Islet of Langerhans (tissue), 1 donor: ENCODE results near the gene SPINK9.
"Not testable (repeated sequence)": the region's sequence is repeated elsewhere in the genome, so short reads cannot be mapped to it uniquely, and the experiment has no call there.

Source experiments
- FAIRE-seq: peaks from one replicate; lab custom pipeline; 2011; peaks lifted over from hg19 to GRCh38; lab: Jason Lieb, UNC

Gene SPINK9, protein sequence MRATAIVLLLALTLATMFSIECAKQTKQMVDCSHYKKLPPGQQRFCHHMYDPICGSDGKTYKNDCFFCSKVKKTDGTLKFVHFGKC

DNA sequence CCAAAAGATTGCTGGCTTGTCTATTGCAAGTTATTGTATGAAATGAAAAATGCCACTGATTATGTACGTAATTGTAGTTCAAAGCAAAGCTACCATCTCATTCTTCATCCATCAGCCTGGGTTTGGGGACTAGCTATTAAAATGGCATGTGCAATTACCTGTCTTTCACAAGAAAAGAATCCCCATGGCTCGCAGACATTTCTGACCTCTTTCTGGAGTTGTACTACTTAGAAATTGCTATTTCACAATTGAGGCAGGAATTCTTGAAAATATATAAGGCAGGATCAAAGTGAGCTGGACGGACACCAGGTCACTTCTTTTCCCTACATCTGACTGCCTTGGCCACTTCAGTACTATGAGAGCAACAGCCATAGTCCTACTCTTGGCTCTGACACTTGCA lies at the start of gene SPINK9:
SPINK9 (plus strand) TSS at position 301 of the 400 bp plus-strand sequence; CDS start at position 356, 55 bp downstream.
- no peak for FAIRE-seq

DNA sequence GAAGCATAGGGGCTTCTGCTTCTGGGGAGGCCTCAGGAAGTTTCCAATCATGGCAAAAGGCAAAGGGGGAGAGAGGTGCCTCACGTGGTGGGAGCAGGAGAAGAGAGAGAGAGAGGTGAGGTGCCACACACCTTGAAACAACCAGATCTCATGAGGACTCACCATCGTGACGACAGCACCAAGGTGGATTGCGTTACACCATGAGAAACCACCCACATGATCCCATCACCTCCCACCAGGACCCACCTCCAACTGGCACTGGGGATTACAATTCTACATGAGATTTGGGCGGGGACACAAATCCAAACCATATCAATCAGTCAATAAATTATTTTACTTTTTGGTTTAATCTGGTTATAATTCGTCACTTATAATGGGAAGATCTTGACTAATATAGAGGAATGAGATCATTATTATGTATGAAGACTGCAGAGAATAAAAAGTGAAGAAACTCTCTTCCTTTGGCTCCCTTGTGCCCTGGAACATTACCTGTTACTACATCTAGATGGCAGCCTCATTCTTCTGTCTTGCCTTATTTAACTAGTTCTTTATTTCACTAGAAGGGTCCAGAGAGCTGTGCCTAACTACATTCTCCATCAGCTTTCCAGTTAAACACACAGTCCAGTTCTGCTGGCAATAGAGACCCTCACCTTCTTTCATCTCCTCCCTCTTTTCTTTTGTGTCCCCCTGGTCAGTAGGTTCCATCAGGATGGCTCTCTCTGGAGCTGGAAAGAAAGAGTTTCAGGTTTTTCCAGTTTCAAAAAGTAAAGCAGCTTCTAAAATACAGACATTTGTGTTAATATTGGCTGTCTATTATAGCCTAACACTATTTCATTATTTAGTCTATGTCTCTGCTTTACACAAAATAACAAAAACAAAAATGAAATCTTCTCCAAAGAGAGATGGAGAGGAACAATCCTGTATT lies 44.8 kb upstream of the SPINK9 start:
- FAIRE-seq = peak; percentile 75

DNA sequence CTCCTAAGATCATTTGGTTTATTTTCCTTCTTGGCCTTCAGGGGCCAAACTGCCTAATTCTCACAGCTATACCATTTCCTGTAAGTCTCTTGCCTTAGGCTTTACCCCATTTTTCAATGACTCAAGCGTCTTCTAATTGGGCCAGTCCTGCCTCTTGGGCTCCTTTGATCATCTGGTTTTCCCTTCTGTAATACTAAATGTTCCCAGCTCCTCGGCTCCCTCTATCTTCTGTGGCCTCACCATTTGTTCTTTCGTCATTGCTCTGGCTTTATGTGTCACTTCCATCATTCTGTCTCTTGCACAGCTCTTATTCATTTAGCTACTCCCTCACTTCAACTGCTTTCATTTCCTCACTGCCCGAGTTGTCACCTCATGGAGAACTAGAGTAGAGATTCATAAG lies 37.6 kb upstream of the SPINK9 start:
- FAIRE-seq = no peak

DNA sequence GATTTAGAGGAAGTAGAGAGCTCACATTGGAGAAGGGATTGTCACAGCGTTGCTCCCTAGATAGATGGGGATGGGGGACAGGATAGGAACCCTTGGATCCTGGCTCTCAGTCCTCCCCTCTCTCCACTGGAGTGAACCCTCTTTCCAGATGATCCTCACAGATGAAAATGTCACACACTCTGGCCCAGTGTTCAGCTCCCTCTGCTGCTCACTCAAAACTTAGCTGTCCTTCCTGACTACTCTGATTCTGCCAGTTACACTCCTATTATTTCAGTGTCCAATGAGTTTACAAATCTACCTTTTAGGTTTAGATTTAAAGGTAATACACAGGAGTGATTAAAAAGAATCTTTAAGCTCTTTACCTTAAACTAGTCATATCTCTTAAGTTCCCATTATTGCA lies 28.9 kb upstream of the SPINK9 start:
- no peak for FAIRE-seq

DNA sequence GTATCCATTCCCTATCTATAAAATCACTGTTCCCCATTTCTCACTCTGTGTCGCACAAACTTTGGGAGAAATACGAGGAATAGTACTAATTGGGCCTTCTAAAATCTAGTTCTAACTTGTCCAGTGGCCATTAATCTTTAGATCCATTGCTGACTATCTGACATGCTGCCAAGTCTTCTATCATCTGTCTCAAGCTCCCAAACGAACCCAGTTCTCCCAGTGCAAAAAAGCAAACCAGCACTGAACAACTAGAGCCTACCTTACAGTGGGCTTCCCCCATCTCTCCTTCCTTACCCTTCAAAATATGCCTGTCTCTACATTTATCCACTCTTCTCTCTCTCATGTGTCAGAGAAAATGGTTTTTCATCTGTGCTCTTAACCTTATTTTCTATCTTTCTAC lies 26.3 kb upstream of the SPINK9 start:
- FAIRE-seq = no peak

DNA sequence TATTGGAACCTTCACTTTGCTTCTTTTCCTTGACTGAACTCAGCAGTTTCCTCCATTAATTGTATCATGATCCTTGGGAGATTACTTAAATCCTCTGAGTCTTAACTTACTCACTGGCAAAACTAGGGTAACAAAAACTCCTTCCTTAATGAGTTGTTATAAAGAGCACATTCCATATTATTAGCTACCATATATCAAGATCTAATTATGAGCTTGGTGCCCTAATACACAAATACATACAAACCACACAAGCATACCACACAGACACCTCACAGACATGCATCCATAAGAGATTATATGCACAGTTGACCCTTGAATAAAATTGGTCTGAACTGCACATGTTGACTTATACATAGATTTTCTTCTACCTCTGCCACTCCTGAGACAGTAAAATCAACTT lies 25.6 kb upstream of the SPINK9 start:
- no peak for FAIRE-seq

DNA sequence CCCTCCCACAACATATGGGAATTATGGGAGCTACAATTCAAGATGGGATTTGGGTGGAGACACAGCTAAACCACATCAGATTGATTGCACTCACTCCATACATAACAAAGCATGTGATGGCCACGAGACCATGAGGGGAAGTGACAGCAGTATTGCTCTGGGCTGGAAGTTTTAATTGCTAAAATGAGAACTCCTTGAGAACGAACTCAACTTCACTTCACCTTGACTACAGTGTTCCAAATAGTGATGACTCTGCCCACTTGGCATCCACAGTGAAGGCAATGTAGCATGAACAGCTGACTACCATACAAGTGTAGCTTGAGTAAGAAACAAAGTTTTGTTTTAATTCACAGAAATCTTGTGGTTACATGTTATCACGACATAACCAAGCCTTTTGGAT lies 23.9 kb upstream of the SPINK9 start:
- FAIRE-seq = no peak

DNA sequence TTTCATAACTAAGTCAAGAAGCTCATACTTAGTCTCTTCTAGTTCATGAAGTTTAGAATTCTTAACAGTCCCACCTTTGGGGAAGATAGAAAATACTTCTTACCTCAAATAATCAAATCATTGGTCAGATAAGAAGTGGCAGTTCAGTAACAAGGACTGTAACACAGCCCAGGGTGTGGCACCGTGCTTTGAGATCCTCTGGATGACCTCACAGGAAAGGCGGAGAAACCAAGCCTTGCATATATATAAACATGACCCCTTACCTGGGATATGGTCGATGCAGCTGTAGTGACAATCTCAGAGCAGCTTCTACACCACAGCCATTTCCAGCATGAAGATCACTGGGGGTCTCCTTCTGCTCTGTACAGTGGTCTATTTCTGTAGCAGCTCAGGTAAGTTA lies 23.2 kb upstream of the SPINK9 start, which contains the start of gene SPINK7:
SPINK7 (plus strand) TSS at position 271 of the 400 bp plus-strand sequence; CDS start at position 332, 61 bp downstream.
- FAIRE-seq = no peak

DNA sequence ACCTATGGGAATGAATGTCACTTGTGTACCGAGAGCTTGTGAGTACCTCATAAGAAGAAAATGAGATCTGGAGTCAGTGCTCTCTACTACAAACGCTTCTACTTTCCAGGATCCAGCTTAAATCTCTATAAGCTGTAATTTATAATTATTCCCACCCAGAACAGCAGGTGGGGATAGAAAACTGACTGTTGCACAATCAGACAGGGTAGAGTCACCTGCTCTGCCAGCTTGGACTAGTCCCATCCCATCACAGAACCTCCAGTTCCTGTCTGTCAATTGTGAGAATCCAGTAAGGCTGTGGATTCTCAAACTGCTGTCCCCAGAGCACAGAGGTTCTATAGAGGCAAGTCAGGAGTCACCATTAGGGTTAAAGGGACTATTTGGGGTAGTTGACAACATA lies 21.2 kb upstream of the SPINK9 start:
- FAIRE-seq = no peak

DNA sequence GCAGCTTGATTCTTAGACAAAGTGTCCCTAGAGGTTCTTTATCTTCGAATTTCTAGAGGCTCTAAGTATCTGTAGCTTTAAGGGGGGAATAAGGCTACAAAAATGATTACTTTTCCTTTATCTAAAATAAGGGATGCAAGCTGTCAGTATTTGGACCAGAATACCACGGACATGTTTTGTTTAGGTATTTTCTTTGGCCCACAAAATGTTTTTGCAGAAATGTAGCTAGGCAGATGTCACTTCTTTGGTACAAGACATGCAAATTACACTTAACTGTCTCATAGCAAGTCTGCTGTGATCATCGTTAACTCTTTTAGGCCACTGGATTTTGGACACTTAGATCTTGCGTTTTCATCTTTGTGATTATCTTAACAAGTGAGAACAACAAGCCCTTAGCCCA lies 20.6 kb upstream of the SPINK9 start:
- FAIRE-seq = no peak

DNA sequence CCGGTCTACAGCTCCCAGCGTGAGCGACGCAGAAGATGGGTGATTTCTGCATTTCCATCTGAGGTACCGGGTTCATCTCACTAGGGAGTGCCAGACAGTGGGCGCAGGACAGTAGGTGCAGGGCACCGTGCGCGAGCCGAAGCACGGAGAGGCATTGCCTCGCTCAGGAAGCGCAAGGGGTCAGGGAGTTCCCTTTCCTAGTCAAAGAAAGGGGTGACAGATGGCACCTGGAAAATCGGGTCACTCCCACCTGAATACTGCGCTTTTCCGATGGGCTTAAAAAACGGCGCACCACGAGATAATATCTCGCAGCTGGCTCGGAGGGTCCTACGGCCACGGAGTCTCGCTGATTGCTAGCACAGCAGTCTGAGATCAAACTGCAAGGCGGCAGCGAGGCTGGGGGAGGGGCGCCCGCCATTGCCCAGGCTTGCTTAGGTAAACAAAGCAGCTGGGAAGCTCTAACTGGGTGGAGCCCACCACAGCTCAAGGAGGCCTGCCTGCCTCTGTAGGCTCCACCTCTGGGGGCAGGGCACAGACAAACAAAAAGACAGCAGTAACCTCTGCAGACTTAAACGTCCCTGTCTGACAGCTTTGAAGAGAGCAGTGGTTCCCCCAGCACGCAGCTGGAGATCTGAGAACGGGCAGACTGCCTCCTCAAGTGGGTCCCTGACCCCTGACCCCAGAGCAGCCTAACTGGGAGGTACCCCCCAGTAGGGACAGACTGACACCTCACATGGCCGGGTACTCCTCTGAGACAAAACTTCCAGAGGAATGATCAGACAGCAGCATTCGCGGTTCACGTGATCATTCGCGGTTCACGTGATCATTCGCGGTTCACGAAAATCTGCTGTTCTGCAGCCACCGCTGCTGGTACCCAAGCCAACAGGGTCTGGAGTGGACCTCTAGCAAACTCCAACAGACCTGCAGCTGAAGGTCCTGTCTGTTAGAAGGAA lies 15.1 kb upstream of the SPINK9 start:
- FAIRE-seq = not testable (repeated sequence)

DNA sequence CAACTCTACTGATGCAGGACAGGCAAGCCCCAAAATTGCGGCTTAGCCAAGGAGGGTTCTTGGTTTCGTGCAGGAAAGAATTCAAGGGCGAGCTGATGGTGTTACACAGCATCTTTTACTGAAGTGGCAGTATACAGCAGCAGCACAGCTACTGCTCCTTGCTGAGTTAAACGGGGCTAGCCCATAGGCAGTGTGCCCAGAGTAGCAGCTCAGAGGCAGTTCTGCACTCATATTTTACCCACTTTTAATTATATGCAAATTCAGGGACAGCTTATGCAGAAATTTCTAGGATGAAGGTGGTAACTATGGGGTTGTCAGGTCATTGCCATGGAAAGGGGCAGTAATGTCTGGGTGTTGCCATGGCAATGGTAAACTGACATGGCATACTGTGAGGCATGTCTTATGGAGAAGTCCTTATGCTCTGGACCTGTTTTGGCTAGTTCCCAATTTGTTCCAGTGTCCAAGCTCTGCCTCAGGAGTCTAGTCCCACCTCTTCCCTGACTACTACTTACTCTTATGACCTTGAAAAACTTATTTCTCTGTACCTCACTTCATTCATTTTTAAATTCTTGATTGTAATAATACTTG lies 2.0 kb upstream of the SPINK9 start:
- FAIRE-seq = no peak

DNA sequence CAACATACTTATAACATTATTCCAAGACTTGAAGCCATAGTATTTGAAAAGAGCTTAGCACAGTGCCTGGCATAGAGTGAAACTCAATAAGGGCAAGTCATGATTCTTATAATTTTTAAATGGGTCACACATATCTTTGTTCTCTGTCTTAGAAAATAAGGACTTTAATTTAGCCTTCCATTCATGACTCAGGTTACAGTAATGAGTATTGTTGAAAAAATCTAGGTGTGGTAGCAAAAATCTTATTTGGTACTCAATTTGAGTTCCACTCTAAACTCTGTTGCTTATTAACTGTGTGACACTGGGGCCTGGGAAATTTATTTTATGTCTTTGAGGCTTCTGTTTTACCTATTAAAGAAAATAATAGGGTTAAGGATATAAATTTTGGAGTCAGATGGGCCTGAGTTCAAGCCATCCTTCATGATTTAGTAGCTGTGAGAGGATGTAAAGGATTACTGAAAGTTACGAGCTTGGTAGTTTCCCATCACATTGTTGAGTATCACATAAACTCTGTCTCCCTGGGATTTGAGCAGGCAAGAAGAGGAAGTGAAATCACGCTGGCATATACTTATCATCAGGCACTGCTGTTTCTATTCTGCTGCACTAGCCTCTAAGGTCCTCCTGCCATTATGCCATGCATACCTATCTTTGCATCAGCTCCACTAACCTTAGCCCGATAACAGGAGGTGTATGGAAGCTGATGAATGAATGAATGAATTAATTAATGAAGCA lies 1.5 kb downstream of the SPINK9 start:
- no peak for FAIRE-seq

DNA sequence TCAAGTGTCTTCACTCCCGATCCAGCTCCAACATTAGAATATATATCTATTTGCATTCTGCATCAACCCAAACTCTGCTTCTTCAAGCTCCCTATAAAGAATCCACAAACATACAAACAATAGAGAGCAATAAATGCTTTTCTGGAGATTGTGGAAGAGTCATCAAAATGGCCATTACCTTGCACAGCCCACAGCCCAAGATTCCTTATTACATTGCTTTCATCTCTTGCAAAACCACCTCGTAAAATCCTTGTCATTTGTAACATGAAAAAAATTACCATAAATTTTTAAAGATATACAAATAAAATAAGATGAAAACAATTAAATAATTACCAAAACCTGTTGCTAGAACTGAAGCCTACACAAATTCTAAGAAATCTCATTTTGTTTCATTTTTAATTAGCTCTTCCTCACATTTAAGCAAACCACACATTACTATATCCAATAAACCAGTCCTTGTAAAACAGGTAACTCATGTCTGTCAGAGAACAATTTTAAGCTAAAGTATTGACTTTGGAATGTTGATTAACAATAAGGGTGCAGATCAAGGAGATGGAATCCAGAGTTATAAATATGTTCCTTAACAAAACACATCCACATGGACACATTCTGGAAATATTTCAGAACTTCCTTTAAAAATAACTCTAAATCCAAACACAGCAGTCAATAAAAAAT lies 7.1 kb downstream of the SPINK9 start:
- no peak for FAIRE-seq

DNA sequence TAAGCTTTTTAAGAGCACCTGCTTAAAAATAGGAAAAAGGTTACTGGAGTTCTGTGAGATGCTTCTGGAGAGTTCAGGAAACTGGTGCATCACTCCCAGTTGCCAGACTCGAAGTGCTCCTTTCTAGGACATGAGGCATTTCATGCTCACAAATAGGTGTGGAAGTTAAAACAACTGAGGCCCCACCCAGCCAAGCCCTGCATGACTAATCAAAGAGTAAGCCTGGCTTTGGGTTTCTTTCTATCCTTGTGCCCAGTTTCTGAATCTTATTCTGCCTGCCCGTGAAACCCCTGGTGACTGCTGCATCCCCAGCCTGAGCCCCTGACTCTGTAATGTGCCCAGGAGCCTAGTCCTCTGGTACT lies 7.7 kb downstream of the SPINK9 start:
- no peak for FAIRE-seq

DNA sequence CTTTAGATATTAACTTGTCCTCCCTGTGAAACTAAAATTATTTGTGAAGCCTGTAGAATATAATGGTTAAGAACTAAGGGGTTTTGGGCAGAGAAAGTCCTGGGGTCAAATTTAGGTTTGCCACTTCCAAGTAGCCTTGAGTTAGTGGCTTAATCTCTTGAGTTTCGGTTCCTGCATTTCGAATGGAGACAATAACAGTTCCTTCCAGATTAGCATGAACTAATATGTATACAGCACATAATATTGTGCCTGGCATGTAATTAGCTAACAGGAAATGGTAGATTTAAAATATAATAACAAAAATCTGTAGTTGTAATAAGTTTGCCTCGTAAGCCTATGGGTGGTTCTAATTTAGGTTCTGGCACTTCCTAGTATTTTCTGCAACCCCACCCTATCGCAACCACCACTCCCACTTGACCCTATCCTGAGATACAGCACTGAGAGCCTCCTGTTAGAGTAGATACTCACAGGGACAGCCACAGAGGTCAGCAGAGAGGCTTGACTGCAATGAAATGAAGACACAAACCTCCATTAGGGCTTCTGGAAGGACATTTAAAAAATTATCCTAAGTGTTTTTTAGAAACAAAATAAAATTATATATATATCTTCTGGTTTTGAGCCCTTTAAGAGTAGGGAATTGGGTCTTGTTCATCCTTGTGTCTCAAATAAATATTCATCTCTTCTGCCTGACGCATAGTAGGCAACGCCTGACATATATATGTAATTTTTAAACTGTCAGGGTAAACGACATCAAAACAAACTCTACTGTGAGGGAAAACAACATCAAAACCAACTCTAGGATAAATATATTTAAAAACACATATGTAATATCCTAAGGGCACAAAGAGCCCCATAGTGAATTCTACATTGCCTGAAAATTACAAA lies 8.5 kb downstream of the SPINK9 start:
- FAIRE-seq = no peak

DNA sequence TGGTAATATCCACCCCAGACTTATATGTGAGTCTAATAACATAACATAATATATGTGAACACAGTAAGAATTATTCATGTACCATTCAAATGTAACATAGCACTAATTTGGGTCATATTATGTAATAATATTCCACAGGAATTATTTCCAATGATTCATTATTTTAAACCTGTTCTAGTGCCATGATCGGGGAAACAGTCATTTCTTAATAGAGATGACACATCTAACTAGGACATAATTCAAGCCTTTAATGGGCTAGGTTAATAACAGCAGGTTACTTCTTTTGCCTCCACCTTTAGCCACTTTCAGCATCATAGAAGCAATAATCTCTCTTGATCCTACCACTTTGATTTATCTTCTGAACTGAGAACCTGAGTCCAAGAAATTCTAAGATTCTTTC lies 12.3 kb downstream of the SPINK9 start:
- FAIRE-seq = no peak

DNA sequence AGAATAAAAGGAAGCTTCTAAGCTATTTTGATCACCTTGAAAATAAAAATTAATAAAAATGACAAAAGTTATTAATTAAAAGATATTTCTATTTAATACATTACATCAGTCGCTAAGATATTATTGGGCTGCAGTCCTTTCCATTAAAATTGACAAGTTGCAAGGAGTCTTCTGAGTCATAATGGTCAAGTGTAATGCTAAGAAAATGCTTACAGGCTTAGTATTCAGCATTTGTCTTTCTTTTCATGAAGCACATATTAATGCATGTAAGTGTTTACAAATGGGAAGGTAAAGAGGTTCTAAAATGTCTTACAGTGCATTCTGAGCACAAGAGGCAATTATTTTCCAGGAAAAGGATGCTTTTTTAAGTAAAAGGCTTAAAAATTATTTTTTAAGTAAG lies 17.3 kb downstream of the SPINK9 start:
- no peak for FAIRE-seq

DNA sequence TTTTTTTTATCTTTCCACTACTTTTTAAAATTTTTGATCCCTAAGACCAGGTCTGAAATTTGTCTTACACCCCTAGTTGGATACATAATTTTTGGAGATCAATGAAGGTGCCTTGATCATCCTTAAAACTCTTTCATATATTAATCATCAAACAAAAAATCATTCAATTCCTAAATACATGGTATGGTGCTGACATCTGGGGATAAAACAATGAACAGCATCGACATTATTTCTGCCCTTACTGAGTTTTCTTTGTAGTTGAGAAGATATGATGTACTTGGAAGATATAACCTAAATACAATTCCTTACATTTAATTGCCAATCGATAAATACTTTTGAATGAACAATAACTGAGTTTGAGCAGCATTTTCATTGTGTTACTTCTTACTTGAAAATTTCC lies 18.3 kb downstream of the SPINK9 start:
- no peak for FAIRE-seq

DNA sequence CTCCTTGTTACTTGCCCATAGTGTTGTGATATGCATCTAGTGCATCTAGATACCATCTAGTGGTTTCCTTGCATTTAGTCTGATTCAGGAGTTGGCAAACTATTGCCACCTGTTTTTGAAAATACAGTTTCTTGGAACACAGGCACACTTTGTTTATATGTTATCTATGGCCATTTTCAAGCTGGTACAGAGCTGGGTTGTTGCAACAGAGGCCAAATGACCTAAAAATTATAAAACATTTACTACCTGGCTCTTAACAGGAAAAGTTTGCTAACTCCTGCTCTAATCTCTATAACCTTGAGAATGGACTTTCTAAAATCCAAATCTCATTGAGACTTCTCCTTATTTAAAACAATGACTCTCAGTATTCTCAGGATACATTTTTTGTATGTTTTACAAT lies 29.0 kb downstream of the SPINK9 start:
- no peak for FAIRE-seq
